H7 (cell line): ENCODE results near the gene TENM4. TPM values are rescaled to one million over a fixed set of nuclear protein-coding genes. Genes with fewer than 3 reads are reported as not detected.

Experiments
- DNase-seq: peaks from one replicate; pipeline ENCODE4 v3.0.0; 2012
- H3K27me3 ChIP-seq: 2 replicates; pipeline ENCODE4 v1.6.0; 2011; ENCODE audit warnings: mild to moderate bottlenecking, low read length; ENCODE audit not compliant: control insufficient read depth, insufficient read depth
- H3K36me3 ChIP-seq: replicated peaks from 2 replicates; pipeline ENCODE4 v1.5.1; 2011; ENCODE audit warnings: low read length; ENCODE audit not compliant: control insufficient read depth, insufficient read depth
- H3K4me3 ChIP-seq: 2 replicates; pipeline ENCODE4 v1.5.1; 2011; ENCODE audit warnings: low read depth, mild to moderate bottlenecking, control low read depth, low read length, moderate library complexity; ENCODE audit not compliant: insufficient read depth
- total RNA-seq: library from RNA; depleted of rRNA; stranded (reverse); fragments of >200 nt; shearing (Covaris generic); gene quantifications from 2 replicates; pipeline ENCODE4 v1.2.3, GENCODE V29; 2014

TENM4 gene
- total RNA-seq, 1 experiment from 2014 or later: 29.6 TPM

DNA sequence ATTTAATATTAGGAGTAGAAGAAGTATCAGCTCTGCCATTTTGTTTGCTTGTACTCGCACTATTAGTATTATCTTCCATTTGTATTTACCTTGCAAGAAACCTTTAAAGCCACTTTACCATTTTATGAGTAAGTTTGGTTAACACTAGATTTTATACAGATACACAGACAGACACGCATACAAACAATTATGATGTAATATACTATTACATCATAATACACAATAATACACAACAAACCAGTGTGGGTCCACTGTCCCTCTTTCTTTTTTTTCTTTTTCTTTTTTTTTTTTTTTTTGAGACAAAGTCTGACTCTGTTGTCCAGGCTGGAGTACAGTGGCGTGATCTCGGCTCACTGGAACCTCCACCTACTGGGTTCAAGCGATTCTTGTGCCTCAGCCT lies 695.9 kb downstream of the TENM4 start:
- Histone ChIP-seq H3K27me3 (no peaks in the 10 kb centered on the region), H3K4me3 (no peak overlapping the region), H3K36me3 (no peaks in the 10 kb centered on the region)
- DNase-seq: no peak

DNA sequence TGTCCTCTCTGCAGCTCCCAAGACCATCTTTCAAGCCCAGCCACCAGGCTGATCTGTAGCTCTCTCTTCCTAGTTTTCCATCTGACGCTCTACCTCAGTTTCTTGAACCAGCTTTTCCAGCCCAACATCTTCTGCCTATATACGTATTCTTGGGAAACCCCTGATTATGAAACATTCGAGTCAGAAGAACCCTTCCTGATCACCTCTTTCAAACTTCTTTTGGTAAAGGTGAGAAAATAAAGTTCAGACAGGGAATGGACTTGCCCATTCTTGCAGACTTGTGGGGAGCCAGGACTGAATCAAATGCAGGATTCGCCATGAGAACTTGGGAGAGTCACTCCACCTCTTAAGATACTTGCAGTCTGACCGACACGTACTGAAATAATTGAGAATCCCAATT lies 696.6 kb downstream of the TENM4 start:
- H3K27me3 ChIP-seq: no peaks in the 10 kb centered on the region
- no peak for DNase-seq
- no peaks in the 10 kb centered on the region for H3K36me3 ChIP-seq
- no peak overlapping the region for H3K4me3 ChIP-seq

DNA sequence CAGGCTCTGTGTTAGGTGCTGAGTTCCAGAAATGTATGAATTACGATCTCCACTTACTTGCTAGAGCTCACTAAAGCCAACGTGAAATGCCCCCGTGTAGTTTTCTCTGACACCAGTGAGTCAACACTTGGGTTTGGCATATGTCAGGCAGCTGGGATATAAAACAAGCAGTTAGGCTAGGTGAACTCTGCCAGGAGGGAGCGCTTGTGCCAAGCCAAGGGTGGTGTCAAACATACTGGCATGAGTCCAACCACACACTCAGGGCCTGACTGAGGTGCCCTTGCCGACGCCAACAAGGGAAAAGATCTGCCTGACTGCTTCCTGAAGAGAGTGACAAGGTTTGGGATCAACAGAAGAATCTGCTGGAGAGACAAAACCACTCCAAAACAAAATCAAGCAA lies 698.4 kb downstream of the TENM4 start:
- no peaks in the 10 kb centered on the region for H3K36me3 ChIP-seq
- no peak overlapping the region for H3K4me3 ChIP-seq
- no peak for DNase-seq
- no peaks in the 10 kb centered on the region for H3K27me3 ChIP-seq

DNA sequence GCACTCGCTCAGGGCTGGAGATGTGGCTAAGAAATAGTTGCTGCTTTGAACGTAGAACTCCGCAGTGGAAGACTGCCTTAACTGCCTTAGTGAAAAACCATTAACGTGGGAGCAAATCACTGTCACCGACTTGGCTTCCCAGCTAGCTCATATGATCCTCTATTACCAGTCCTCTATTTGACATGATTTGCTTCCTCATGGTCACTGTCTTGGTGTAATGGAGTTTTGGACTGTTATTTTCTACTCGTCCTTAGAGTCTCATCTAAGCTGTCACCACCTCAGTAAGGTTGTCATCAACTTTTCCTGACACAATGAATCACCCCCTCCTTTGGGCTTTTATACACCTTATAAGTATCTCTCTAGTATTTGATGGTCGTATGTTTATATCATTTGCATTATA lies 699.1 kb downstream of the TENM4 start:
- no peak overlapping the region for H3K4me3 ChIP-seq
- H3K27me3 ChIP-seq: no peaks in the 10 kb centered on the region
- DNase-seq: no peak
- no peaks in the 10 kb centered on the region for H3K36me3 ChIP-seq

GRCh38 chr11:78740199-78741071 lies 700.4 kb downstream of the TENM4 start:
- no peak for DNase-seq
- Histone ChIP-seq H3K4me3 (no peak overlapping the region), H3K27me3 (no peaks in the 10 kb centered on the region), H3K36me3 (no peaks in the 10 kb centered on the region)

DNA sequence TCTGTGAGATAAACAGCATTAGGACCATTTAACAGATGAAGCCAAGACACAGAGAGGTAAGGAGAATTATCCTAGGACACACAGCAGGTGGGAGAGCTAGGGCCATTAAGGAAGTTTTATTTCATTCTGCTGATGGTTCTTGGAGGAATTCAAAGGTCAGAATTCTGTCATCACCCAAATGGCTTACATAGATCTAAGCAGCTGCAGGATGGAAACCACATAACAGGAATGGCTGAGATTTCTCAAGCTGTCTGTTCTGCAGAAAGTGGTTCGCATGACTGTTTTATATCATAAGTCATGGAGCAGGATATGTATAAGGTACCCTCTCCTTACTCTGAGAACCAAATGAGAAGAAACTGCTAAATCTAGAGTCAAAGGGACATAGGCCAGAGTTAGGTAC lies 702.9 kb downstream of the TENM4 start:
- no peak overlapping the region for H3K4me3 ChIP-seq
- H3K27me3 ChIP-seq: no peaks in the 10 kb centered on the region
- no peak for DNase-seq
- no peaks in the 10 kb centered on the region for H3K36me3 ChIP-seq

DNA sequence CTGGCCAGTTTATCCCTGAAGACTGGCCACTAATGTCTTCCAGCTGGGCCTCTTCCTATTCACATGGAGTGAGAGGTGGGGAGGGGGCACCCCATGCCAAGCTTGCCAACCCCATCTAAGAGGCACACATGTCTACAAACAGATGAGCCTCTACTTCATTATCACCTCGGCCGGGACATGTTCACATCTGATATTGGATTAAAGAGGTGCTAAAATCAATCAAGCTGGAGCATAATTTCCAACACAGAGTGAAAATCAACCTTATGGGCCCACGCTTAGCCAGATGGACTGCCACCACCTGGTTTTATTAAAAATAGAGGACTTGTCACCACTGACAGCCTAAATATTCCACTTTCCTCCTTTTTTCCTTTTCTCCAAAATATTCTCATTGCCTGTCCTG lies 703.5 kb downstream of the TENM4 start:
- no peak for DNase-seq
- H3K4me3 ChIP-seq: no peak overlapping the region
- no peaks in the 10 kb centered on the region for H3K36me3 ChIP-seq
- H3K27me3 ChIP-seq: no peaks in the 10 kb centered on the region

GRCh38 chr11:78735711-78736110 lies 705.1 kb downstream of the TENM4 start:
- Histone ChIP-seq H3K27me3 (no peaks in the 10 kb centered on the region), H3K36me3 (no peaks in the 10 kb centered on the region), H3K4me3 (no peak overlapping the region)
- no peak for DNase-seq

GRCh38 chr11:78733031-78733430 lies 707.8 kb downstream of the TENM4 start:
- no peak for DNase-seq
- H3K4me3 ChIP-seq: no peak overlapping the region
- H3K27me3 ChIP-seq: no peaks in the 10 kb centered on the region
- H3K36me3 ChIP-seq: no peaks in the 10 kb centered on the region

DNA sequence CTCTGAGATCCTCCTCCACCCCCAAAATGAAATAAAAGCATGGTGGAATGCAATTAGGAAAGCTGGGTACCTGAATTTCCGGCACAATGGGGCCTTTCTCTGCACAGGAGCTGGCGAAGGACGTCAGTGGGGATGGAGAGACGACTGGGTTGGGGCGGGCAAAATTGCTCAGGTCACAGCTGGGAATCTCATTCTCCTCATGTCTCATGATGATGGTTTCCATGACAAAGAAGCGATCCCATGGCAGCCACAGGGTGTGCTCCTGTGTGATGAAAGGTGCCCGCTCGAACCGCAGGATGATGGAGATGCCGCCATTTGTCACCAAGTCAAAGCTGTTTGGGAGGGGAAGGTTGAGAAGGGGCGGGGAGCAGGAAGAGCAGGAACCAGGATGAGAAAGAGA lies 708.6 kb downstream of the TENM4 start:
- Histone ChIP-seq H3K36me3 (no peaks in the 10 kb centered on the region), H3K4me3 (no peak overlapping the region), H3K27me3 (no peaks in the 10 kb centered on the region)
- no peak for DNase-seq

DNA sequence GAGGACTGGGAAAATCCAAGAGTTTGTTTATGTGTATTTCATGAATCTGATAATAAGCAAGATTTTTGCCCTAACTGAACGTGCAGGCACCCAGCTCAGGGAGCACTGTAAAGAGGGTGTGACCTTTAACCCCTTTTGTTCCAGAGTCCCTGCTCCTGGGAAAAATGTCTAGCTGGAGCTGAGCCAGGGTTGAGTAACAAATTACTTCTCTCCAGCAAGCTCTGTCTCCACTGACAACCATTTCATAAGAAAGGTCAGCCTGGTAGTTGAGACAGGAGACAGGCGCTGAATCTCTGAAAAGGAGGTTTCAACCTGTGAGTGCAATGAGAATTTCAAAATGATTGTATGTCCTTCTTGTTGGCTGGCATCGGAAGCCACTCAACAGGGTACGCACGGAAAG lies 709.8 kb downstream of the TENM4 start:
- H3K36me3 ChIP-seq: no peaks in the 10 kb centered on the region
- no peak overlapping the region for H3K4me3 ChIP-seq
- DNase-seq: no peak
- no peaks in the 10 kb centered on the region for H3K27me3 ChIP-seq

- Histone ChIP-seq H3K36me3 (no peaks in the 10 kb centered on the region), H3K27me3 (no peaks in the 10 kb centered on the region), H3K4me3 (no peak overlapping the region)
- no peak for DNase-seq
Observed at GRCh38 chr11:78730267-78730824, 710.5 kb downstream of the TENM4 start.

DNA sequence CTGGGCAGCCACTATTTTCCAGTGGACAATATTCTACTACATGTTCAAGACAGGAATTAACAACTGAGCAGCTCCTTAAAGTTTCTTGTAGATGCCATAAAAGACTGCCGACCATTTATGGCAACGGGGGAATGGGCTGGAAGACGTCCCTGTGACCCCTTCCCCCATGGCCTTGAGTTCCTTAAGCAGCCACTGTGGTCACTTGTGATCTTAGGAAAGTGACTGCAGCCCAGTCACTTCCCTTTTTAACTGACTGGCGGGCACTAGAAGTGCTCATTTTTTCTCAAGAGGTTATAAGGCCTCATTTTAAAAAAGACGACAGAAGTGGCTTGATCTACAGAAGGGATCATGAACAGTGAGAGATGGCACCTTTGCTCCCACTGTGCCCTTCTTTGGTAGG lies 713.0 kb downstream of the TENM4 start:
- no peak overlapping the region for H3K4me3 ChIP-seq
- no peaks in the 10 kb centered on the region for H3K27me3 ChIP-seq
- no peaks in the 10 kb centered on the region for H3K36me3 ChIP-seq
- no peak for DNase-seq

- no peak for DNase-seq
- Histone ChIP-seq H3K27me3 (no peaks in the 10 kb centered on the region), H3K36me3 (no peaks in the 10 kb centered on the region), H3K4me3 (no peak overlapping the region)
Observed at GRCh38 chr11:78725200-78725599, 715.6 kb downstream of the TENM4 start.

DNA sequence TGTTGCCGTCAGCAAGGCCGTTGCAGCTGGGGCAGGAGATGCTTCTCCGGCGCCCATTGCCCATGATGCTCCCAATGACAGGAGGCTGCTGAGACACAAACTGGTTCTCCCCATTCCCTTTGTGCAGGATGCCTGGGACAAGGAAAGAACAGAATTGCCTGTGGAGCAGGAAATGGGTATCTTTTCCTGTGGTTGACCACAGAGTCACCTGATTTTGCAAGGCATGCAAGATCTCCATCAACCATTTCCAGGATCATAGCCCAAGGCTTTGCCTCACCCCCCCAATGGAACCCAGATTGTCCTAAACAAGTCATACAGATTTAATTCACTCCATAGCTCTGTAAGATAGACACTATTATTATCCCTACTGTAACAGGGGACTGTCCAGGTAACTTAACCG lies 718.0 kb downstream of the TENM4 start:
- no peak for DNase-seq
- H3K27me3 ChIP-seq: no peaks in the 10 kb centered on the region
- no peak overlapping the region for H3K4me3 ChIP-seq
- no peaks in the 10 kb centered on the region for H3K36me3 ChIP-seq
